Measurements from ENCODE around the gene TRAF3IP1. TPM values are rescaled to one million over a fixed set of nuclear protein-coding genes. Genes with fewer than 3 reads are reported as not detected.

The TRAF3IP1 gene
- total RNA-seq, 4 donors from 2014 or later: 8.0 to 25.8 (median 12.2) TPM

DNA sequence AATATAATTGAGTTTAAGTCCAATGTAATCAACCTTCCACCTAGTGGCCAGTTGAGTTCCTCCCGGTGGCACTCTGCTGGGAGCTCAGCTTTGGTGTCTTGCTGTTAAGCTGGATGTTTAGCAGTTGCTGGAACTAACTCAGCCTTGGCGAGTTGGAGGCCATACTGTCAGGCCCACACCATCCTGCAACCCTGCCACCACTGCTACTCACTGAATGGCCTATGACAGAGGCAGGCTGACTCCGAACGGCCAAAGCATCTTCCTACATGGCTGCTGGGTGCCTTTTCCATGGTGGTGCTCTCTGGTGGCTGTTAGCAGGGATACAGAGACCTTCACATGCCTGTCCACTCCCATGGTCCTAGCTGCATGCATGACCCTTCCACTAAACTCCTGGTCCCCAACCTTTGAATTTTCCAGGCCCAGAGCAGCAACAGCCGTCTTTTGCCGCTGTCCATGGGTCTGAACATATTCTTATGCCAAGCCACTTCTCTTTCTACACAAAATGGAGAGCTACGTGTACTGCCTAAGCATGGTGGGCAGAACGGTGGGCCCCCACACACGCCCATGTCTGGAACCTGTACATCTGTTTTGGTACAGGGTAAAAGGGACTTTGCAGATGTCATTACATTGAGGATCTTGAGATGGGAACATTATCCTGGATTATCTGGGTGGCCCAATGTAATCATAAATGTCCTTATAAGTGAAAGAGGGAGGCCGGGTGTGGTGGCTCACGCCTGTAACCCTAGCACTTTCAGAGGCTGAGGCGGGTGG is 15.0 kb upstream of the TRAF3IP1 start:
- TF ChIP-seq, protein P1, sequence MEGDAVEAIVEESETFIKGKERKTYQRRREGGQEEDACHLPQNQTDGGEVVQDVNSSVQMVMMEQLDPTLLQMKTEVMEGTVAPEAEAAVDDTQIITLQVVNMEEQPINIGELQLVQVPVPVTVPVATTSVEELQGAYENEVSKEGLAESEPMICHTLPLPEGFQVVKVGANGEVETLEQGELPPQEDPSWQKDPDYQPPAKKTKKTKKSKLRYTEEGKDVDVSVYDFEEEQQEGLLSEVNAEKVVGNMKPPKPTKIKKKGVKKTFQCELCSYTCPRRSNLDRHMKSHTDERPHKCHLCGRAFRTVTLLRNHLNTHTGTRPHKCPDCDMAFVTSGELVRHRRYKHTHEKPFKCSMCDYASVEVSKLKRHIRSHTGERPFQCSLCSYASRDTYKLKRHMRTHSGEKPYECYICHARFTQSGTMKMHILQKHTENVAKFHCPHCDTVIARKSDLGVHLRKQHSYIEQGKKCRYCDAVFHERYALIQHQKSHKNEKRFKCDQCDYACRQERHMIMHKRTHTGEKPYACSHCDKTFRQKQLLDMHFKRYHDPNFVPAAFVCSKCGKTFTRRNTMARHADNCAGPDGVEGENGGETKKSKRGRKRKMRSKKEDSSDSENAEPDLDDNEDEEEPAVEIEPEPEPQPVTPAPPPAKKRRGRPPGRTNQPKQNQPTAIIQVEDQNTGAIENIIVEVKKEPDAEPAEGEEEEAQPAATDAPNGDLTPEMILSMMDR (IDR thresholded peaks at IDR 0.05; ENCODE audit: low read depth): no peak

DNA sequence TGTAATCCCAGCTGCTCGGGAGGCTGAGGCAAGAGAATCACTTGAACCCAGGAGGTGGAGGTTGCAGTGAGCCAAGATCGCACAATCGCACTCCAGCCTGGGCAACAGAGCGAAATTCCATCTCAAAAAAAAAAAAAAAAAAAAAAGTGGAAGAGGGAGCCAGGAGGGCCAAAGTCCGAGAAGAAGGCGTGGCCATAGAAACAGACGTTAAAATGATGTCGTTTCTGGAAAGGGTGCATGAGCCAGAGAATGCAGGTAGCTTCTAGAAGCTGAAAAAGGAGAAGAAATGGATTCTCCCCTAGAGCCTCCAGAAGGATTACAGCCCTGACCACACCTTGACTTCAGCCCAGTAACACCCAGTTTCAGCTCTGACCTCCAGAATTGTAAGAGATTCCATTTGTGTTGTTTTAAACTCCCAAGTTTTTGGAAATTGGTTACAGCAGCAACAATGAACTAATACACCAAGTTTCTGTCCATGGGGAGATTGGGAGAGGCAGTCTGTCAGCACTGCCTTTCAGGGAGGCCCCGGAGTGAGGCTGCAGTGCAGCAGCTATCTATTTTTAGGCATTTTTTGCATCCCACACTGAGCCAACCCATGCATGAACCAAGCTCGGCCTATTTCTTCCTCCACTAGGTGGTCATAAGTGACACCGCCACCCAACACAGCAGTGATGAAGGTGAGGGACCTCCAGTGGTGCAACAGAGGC is 14.2 kb upstream of the TRAF3IP1 start:
- TF ChIP-seq, protein P1 (IDR thresholded peaks at IDR 0.05; ENCODE audit: low read depth): no peak

DNA sequence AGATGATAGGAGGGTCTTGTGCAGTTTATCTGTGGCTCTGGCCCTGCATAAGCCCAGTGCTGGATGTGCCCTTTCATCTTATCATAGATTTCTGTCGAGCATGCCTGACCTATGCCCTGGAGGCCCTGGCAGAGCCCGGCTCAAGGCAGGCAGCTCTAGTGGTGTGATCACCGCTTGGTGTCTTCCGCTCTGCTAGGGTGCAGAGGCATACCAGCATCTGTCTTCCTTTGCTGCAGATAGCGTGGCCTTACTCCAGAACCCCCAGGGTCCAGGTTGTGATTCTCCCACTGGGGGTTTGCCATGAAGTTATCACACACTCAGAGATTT is 13.7 kb upstream of the TRAF3IP1 start:
- TF ChIP-seq, protein P1 (IDR thresholded peaks at IDR 0.05; ENCODE audit: low read depth): no peak

DNA sequence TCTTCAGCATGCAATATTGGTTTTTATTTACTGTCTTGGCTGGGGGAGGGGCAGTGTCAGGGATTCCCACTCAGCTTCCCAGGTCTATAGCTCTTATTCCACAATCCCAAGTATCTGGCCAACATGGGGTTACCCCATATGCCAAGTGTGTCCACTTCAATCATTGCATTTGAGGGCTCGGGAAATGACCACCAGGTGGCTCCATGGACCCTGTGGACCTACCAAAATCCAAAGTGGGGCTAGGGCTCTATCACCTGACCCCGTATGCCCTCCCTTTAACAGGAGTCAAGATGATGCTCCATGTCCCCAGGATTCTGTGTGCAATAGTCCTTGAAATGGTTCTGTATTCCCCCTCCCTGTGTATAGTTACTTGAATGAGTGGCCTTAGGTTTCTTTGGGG is 12.1 kb upstream of the TRAF3IP1 start:
- TF ChIP-seq, protein P1 (IDR thresholded peaks at IDR 0.05; ENCODE audit: low read depth): no peak

DNA sequence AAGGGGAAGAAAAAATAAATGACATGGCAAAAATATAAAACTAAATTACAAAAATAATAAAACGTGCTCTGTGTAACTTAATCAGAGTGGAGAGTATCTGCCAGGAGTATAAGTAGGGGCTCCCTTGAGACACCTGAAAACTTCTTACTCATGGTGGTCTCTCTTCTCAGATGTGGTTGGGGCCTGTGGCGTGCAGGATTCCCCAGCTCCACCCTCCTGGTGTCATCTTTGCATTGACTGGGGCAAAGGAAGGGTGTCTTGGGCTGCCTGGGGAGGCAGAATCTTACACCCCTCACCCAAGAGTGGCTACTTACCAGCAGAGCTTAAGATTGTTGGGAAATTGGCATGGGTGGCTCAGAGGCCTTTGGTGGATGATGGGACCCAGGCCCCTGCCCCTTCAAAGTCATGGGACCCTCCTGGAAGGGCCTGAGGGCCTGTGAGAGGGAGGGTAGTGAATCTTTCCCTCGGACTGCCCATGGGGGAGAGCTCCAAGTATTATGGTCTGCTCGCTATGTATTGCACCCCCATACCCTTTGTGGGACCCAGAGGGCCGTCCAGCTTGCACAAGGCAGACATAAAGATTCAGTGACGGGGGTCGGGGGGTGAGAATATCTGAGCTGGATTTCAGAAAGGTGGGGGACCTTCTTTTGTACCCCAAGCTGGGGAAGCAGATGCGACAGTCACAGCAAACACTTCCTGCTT is 6.9 kb upstream of the TRAF3IP1 start:
- TF ChIP-seq, protein P1 (IDR thresholded peaks at IDR 0.05; ENCODE audit: low read depth): no peak

DNA sequence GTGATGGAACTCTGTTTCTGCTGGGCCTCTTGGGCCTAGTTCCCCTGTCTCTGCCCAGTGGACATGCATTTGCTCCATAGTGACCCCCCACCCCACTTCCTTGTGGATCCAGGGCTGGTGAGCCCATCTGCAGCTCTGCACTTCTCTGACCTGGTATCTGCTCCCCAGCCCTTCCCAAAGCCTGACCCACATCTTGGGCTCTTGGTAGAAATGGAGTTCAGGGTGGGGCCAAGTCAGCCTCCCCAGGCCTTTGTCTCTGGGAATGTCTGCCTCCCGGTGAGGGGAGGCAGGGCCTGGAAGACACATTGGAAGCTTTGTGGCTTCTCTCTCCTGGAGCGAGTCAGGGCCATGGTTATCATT is 6.3 kb upstream of the TRAF3IP1 start:
- TF ChIP-seq, protein P1 (IDR thresholded peaks at IDR 0.05; ENCODE audit: low read depth): no peak

DNA sequence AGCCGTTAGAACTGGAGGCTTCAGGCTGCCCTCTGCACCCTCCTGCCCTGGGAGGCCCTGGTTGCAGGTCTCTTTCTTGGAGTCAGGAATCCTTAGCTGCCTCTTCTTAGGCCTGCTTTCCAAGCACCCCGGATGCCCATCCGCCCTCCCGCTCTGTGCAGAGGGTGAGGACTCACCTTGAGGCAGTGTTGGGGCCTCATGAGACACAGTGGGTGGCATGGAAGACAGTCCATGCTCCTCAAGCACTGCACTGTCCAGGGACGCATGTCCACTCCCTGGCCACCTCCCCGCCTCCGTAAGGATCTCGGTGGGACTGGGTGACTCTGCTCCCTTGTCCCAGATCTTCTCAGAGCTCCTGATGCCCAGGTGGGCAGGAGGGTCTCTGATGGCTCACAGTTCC is 5.7 kb upstream of the TRAF3IP1 start:
- TF ChIP-seq, protein P1 (IDR thresholded peaks at IDR 0.05; ENCODE audit: low read depth): no peak

Measured in subcutaneous adipose tissue (tissue), 4 donors.